ENCODE measurements around the gene ZNF81. TPM values are rescaled to one million over a fixed set of nuclear protein-coding genes. Genes with fewer than 3 reads are reported as not detected.
"Not testable (repeated sequence)": the region's sequence is repeated elsewhere in the genome, so short reads cannot be mapped to it uniquely, and the experiment has no call there.

Gene ZNF81
- total RNA-seq, 2 experiments from 2014 or later = 6.4 to 8.0 TPM

- not testable (repeated sequence) for H3K36me3 Mint-ChIP-seq (ENCODE audit: low read depth)
Measured at GRCh38 chrX:47965526-47965925, 128.8 kb downstream of the ZNF81 start.

More at GRCh38 chrX:47965526-47965925, 128.8 kb downstream of the ZNF81 start:
- H3K4me1 Mint-ChIP-seq, H3K27me3 Mint-ChIP-seq, CTCF ChIA-PET, H3K27ac Mint-ChIP-seq, H3K4me3 Mint-ChIP-seq, DNase-seq, POLR2A ChIA-PET: not testable (repeated sequence)
- peaks cover 20% of the 10 kb centered on the region for H3K9me3 Mint-ChIP-seq

Other genes with a start within 250 kb of the ZNF81 start
- gene SYN1, start 217.0 kb upstream of the ZNF81 start, total RNA-seq = under 1 TPM; 0.18 to 0.40 TPM
- 10 to 100 TPM; 15.7 to 18.6 TPM for gene CFP, start 207.0 kb upstream of the ZNF81 start, total RNA-seq
- gene ELK1, start 186.3 kb upstream of the ZNF81 start, total RNA-seq = 10 to 100 TPM; 68.9 to 74.9 TPM
- gene UXT, start 177.7 kb upstream of the ZNF81 start, total RNA-seq = 100 to 1,000 TPM; 162 to 167 TPM
- gene ZNF182, start 167.1 kb downstream of the ZNF81 start, total RNA-seq = 1 to 10 TPM; 8.6 to 9.1 TPM
- gene SPACA5, start 170.1 kb downstream of the ZNF81 start, total RNA-seq = not detected
- gene ZNF630, start 234.7 kb downstream of the ZNF81 start, total RNA-seq = 1 to 10 TPM; 1.2 TPM

All from activated CD4-positive, alpha-beta memory T cell treated with anti-CD3 and anti-CD28 coated beads, Interleukin-2, amount 10 ng/mL, durations not matched to agents 7 days and 5 days (primary cell).